HG02870 (cell line): ENCODE measurements around the gene SHLD1.
A peak's percentile ranks its signal among the peaks of the same experiment; 100 is the strongest.

Experiments used
- ATAC-seq: cut with Tn5 transposase; IDR thresholded peaks from one replicate; pipeline ENCODE4 v1.9.1; 2021; ENCODE audit warnings: mild to moderate bottlenecking, moderate library complexity; ENCODE audit not compliant: unreplicated experiment

SHLD1 gene

GRCh38 chr20:5844063-5844681 lies 94.0 kb downstream of the SHLD1 start:
- ATAC-seq = peak; percentile 62

GRCh38 chr20:5845681-5846615 lies 95.7 kb downstream of the SHLD1 start:
- ATAC-seq = no peak

- ATAC-seq = no peak
Observed at GRCh38 chr20:5848711-5849505, 98.7 kb downstream of the SHLD1 start.

- ATAC-seq = no peak
Observed at GRCh38 chr20:5855939-5856338, 105.7 kb downstream of the SHLD1 start.

GRCh38 chr20:5859608-5860007 lies 109.4 kb downstream of the SHLD1 start:
- ATAC-seq = no peak

GRCh38 chr20:5862703-5863039 lies 112.5 kb downstream of the SHLD1 start:
- no peak for ATAC-seq

- ATAC-seq = no peak
Observed at GRCh38 chr20:5863040-5863833, 113.0 kb downstream of the SHLD1 start.

GRCh38 chr20:5864428-5864827 lies 114.2 kb downstream of the SHLD1 start:
- no peak for ATAC-seq

- ATAC-seq = no peak
Observed at GRCh38 chr20:5864873-5865587, 114.8 kb downstream of the SHLD1 start.

- no peak for ATAC-seq
Observed at GRCh38 chr20:5865604-5866003, 115.4 kb downstream of the SHLD1 start.

- ATAC-seq = no peak
Observed at GRCh38 chr20:5870568-5870981, 120.4 kb downstream of the SHLD1 start.

- no peak for ATAC-seq
Observed at GRCh38 chr20:5871459-5872410, 121.5 kb downstream of the SHLD1 start.

GRCh38 chr20:5877128-5877527 lies 126.9 kb downstream of the SHLD1 start:
- ATAC-seq = no peak

- ATAC-seq = no peak
Observed at GRCh38 chr20:5880326-5880725, 130.1 kb downstream of the SHLD1 start.

- ATAC-seq = no peak
Observed at GRCh38 chr20:5881703-5882102, 131.5 kb downstream of the SHLD1 start.

- no peak for ATAC-seq
Observed at GRCh38 chr20:5882166-5882565, 132.0 kb downstream of the SHLD1 start.

GRCh38 chr20:5884465-5885335 lies 134.5 kb downstream of the SHLD1 start:
- ATAC-seq = no peak

GRCh38 chr20:5885866-5886265 lies 135.7 kb downstream of the SHLD1 start:
- ATAC-seq = no peak
